ENCODE measurements around the gene REXO5. TPM values are rescaled to one million over a fixed set of nuclear protein-coding genes. Genes with fewer than 3 reads are reported as not detected.

REXO5 gene
- total RNA-seq, 4 donors from 2014 or later: 2.2 to 6.9 (median 3.7) TPM

DNA sequence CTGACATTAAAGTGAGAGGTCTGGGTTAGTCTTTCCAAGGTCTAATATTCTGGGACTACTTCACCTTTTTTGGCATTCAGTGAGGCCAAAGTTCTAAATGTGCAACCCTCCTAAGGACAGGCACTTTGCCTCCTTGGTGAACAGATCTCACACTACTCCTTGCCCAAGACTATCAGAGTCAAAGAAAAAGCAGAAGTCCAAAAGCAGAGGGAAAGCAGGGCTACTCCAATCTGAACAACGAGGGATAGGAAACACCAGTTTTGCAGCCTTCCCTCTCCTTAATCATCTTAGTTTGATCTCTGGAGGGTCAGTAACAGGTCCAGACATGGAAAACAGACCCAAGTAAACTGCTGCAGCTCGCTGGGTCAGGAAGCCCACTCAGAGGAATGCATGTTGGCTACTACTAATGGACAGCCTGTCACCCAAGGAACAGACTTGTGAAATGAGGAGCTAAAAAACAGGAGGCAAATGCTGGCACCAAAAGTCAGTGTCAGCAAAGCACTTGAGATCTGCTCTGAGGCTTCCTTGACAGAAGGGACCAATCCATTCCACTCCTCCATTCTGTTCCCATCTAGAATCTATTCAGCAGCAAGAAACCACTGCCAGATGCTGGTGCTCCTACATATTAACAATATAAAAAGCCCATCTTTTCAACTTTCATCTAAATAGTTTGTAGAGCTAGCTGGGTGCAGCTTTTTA, 63.9 kb downstream of the REXO5 start:
- WGBS, 2 donors (ENCODE audit: low coverage in 1 of 2): 86 to 100% methylated on average over 1 to 2 of the region's 2 CpGs
- Histone ChIP-seq H3K9me3 (no peaks in the 10 kb centered on the region), H3K4me1 (peaks cover 41 to 98% (median 66%) of the 10 kb centered on the region in 3 donors), H3K4me3 (no peak overlapping the region), H3K27ac (peak overlapping the region; percentile 39 to 78 (median 73)), H3K36me3 (no peaks in the 10 kb centered on the region), H3K27me3 (no peaks in the 10 kb centered on the region)
- no peak for ATAC-seq
- no peak for TF ChIP-seq EP300 (IDR thresholded peaks at IDR 0.05)
- no peak for TF ChIP-seq POLR2A (IDR thresholded peaks at IDR 0.05)
- TF ChIP-seq, protein P1, sequence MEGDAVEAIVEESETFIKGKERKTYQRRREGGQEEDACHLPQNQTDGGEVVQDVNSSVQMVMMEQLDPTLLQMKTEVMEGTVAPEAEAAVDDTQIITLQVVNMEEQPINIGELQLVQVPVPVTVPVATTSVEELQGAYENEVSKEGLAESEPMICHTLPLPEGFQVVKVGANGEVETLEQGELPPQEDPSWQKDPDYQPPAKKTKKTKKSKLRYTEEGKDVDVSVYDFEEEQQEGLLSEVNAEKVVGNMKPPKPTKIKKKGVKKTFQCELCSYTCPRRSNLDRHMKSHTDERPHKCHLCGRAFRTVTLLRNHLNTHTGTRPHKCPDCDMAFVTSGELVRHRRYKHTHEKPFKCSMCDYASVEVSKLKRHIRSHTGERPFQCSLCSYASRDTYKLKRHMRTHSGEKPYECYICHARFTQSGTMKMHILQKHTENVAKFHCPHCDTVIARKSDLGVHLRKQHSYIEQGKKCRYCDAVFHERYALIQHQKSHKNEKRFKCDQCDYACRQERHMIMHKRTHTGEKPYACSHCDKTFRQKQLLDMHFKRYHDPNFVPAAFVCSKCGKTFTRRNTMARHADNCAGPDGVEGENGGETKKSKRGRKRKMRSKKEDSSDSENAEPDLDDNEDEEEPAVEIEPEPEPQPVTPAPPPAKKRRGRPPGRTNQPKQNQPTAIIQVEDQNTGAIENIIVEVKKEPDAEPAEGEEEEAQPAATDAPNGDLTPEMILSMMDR (IDR thresholded peaks at IDR 0.05): no peak
- TF ChIP-seq POLR2AphosphoS5 (IDR thresholded peaks at IDR 0.05): no peak

DNA sequence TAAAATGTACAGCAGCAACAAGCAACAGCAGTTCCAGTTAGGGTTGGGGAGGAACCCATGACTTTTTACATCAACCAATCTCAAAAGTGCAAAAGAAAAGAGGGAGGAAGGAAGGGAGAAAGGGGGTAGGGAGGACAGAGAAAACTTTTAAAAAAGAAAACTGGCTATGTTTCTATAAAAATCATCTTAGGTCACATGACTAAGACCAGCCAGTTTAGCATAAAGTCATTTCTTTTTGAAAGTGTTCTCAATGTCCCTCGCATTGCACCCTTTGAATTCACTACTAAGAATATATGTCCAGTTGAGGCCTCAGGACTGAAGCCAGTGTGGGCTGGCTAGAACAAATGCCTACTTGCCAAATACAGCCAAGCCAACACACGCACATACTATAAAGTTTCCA, 64.9 kb downstream of the REXO5 start:
- no peak for ATAC-seq

DNA sequence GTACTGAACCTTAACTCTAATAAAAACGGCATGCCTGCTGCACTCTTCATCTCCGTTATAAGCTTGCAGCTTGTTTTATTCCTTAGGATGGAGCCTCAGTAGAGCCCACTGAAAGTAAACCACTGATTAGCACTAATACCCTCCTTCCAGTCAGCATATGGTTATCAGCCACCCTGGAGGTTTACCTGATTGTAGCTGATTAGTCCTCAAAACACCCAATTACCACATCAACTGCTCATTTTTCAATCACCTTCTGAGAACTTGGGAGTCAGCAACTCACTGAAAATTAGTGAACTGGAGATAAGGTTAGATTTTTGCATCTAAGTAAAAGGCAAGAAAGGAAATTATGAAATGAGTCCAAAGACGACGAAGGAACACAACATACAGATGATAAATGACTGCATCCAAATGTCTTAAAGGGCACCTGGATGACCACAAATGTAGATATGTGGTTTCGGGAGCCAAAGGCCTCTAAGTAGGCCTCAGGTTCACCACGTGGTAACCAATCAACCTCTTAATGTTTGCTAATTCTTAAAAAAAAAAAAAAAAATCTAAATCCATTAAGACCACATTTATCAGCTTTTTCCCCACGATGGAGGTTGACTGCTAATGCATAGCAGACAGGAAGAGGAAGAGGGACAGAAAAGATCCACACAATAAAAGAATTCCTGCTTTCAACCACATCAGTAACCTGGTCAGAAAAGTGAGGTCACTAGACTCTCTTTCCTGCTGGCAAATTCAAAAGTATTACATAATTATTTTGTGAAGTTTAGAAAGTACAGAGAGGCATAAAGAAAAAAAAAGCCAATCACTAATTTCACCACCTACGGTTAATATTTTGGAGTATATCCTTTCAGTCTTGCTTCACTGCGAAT, 65.9 kb downstream of the REXO5 start:
- Histone ChIP-seq H3K4me1 (peaks cover 24 to 88% (median 49%) of the 10 kb centered on the region in 3 donors), H3K4me3 (no peak overlapping the region), H3K27me3 (no peaks in the 10 kb centered on the region), H3K9me3 (no peaks in the 10 kb centered on the region), H3K27ac (peak overlapping the region; percentile 25 to 78 (median 73)), H3K36me3 (no peaks in the 10 kb centered on the region)
- no peak for ATAC-seq
- TF ChIP-seq EP300 (IDR thresholded peaks at IDR 0.05) (no peak), POLR2A (IDR thresholded peaks at IDR 0.05) (no peak), POLR2AphosphoS5 (IDR thresholded peaks at IDR 0.05) (no peak)
- WGBS, 2 donors (ENCODE audit: low coverage in 1 of 2): 72 to 74% methylated on average over 9 of the region's 9 CpGs

More for the DNA sequence above, 64.9 kb downstream of the REXO5 start:
- Histone ChIP-seq H3K36me3 (no peaks in the 10 kb centered on the region), H3K4me1 (peaks cover 31 to 97% (median 59%) of the 10 kb centered on the region in 3 donors), H3K4me3 (no peak overlapping the region), H3K9me3 (no peaks in the 10 kb centered on the region), H3K27ac (peak overlapping the region; percentile 39 to 78 (median 73)), H3K27me3 (no peaks in the 10 kb centered on the region)
- TF ChIP-seq EP300 (IDR thresholded peaks at IDR 0.05) (no peak), POLR2AphosphoS5 (IDR thresholded peaks at IDR 0.05) (no peak), POLR2A (IDR thresholded peaks at IDR 0.05) (no peak)
- TF ChIP-seq, protein P1 (IDR thresholded peaks at IDR 0.05): no peak
- 33 to 67% methylated on average over 2 of the region's 2 CpGs for WGBS, 2 donors (ENCODE audit: low coverage in 1 of 2)

DNA sequence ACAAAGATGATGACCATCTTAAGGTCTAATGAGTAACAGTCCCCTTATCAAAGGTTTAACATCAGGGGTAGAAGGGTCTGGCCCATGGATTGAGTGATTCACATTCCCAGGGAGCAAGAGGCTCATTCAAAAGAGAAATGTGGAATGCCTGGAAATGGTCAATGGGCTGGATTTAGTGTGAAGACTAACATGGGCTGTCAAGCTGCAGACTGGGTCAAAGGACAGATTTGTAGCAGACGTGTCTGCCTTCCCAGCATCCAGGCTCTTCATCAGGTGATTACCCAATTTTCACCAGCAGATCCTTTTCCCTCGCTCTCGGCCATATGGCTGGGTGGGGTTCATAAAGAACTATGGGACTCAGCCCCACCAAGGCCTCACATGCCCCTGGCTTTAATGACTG, 67.0 kb downstream of the REXO5 start:
- no peak for TF ChIP-seq POLR2A (IDR thresholded peaks at IDR 0.05)
- TF ChIP-seq EP300 (IDR thresholded peaks at IDR 0.05): no peak
- TF ChIP-seq, protein P1 (IDR thresholded peaks at IDR 0.05): no peak
- TF ChIP-seq POLR2AphosphoS5 (IDR thresholded peaks at IDR 0.05): no peak
- no peak for ATAC-seq
- no peak overlapping the region for H3K4me3 ChIP-seq
- no peaks in the 10 kb centered on the region for H3K36me3 ChIP-seq
- no peaks in the 10 kb centered on the region for H3K9me3 ChIP-seq
- peak overlapping the region in 3 of 4 donors; percentile 1 to 25 (median 1) for H3K27ac ChIP-seq
- no peaks in the 10 kb centered on the region for H3K27me3 ChIP-seq
- 94% methylated on average over 2 of the region's 3 CpGs; no CpG with 5 or more reads in 1 of the 2 donors for WGBS, 2 donors (ENCODE audit: low coverage in 1 of 2)
- H3K4me1 ChIP-seq: peaks cover 14 to 88% (median 46%) of the 10 kb centered on the region in 3 donors

DNA sequence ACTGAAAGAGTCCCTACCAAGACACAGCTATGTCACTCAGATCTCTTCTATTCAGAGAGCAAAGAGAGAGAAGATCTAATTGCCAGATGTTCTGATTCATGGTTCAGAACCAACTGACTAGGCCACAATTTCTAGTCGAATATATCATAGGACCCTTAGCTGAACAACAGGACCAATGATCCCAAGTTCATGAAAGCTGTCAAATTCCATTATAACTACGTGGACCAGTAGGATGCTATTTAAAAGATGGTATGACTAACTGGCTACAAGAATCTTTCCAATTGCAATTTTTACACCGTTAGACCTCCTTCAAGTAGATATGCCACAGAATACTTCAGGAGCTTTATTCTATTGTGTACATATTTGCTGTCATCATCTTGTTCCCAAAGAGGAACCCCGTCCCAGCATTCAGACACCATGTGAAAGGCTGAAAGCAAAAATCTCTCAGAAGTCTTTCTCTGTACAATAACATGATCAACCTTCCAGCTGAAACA, 67.8 kb downstream of the REXO5 start:
- peak overlapping the region in 2 of 4 donors; percentile 1 to 25 for H3K27ac ChIP-seq
- H3K4me3 ChIP-seq: no peak overlapping the region
- no peak for ATAC-seq
- H3K36me3 ChIP-seq: no peaks in the 10 kb centered on the region
- H3K9me3 ChIP-seq: no peaks in the 10 kb centered on the region
- 69 to 76% methylated on average over 3 to 4 of the region's 4 CpGs for WGBS, 2 donors (ENCODE audit: low coverage in 1 of 2)
- peaks cover 15 to 88% (median 45%) of the 10 kb centered on the region in 3 donors for H3K4me1 ChIP-seq
- TF ChIP-seq, protein P1 (IDR thresholded peaks at IDR 0.05): no peak
- TF ChIP-seq POLR2AphosphoS5 (IDR thresholded peaks at IDR 0.05): no peak
- no peaks in the 10 kb centered on the region for H3K27me3 ChIP-seq
